ENCODE measurements around the gene CKS1B.
A peak's percentile ranks its signal among the peaks of the same experiment; 100 is the strongest.
"Not testable (repeated sequence)": the region's sequence is repeated elsewhere in the genome, so short reads cannot be mapped to it uniquely, and the experiment has no call there.

CKS1B gene

GRCh38 chr1:154988058-154988954 is 13.8 kb downstream of the CKS1B start:
- no peak for DNase-seq

- no peak for DNase-seq
Measured at GRCh38 chr1:154989195-154989860, 14.8 kb downstream of the CKS1B start.

GRCh38 chr1:154990276-154990675 is 15.8 kb downstream of the CKS1B start:
- no peak for DNase-seq

- DNase-seq: no peak
Measured at GRCh38 chr1:154992721-154993571, 18.5 kb downstream of the CKS1B start.

GRCh38 chr1:154993572-154994268 is 19.2 kb downstream of the CKS1B start, which contains the start of gene LENEP:
TSS of gene LENEP (plus strand) at chr1:154993586. CDS start at chr1:154993608, 22 bp downstream.
- no peak for DNase-seq

GRCh38 chr1:154994269-154994587 is 19.7 kb downstream of the CKS1B start:
- no peak for DNase-seq

- no peak for DNase-seq
Measured at GRCh38 chr1:154994591-154994990, 20.1 kb downstream of the CKS1B start.

- not testable (repeated sequence) for DNase-seq
Measured at GRCh38 chr1:154995301-154995983, 21.0 kb downstream of the CKS1B start.

GRCh38 chr1:154996966-154997701 is 22.7 kb downstream of the CKS1B start:
- no peak for DNase-seq

GRCh38 chr1:154998201-154998780 is 23.8 kb downstream of the CKS1B start:
- no peak for DNase-seq

- peak; percentile 74 to 75 for DNase-seq
Measured at GRCh38 chr1:154998818-154999570, 24.5 kb downstream of the CKS1B start.

GRCh38 chr1:154999571-155000410 is 25.3 kb downstream of the CKS1B start:
- DNase-seq: peak in 1 of 2 donors; percentile 55

- DNase-seq: no peak
Measured at GRCh38 chr1:155000411-155000725, 25.9 kb downstream of the CKS1B start.

- peak; percentile 78 to 81 for DNase-seq
Measured at GRCh38 chr1:155000726-155001424, 26.4 kb downstream of the CKS1B start.

- DNase-seq: no peak
Measured at GRCh38 chr1:155001425-155001674, 26.9 kb downstream of the CKS1B start.

- DNase-seq: peak; percentile 97 to 98
Measured at GRCh38 chr1:155001675-155002463, 27.4 kb downstream of the CKS1B start.

- no peak for DNase-seq
Measured at GRCh38 chr1:155002464-155003226, 28.2 kb downstream of the CKS1B start, which contains the start of gene ZBTB7B. TSS of gene ZBTB7B (plus strand) at chr1:155002802. CDS start at chr1:155014661, 11,859 bp downstream.

Data from CD4-positive, alpha-beta T cell treated with Interleukin-1 beta for 1 hour (primary cell).